Measurements from ENCODE around the gene HDAC9. TPM values are rescaled to one million over a fixed set of nuclear protein-coding genes. Genes with fewer than 3 reads are reported as not detected.

HDAC9 gene
- total RNA-seq, 4 donors from 2014 or later, result 3.4 to 7.2 (median 4.5) TPM

DNA sequence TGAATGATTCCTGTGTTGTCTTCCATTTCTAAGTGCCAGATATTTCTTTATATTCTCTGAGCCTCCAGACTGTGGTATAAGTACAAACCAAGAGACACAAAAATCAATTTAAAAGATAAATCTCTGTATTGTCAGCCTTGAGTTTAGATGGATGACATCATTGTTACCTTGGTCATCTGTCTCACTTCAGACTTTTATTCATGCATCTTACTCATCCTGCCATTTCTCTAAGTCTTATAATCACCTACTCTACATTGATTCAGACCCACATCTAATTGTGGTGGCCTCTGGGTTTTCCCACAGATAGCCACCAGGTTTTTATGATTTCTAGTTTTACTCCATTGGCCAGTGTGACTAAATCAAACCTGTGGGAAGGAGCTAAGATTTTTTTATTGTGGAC lies 26.8 kb upstream of the HDAC9 start:
- no peak overlapping the region for H3K4me3 ChIP-seq
- H3K36me3 ChIP-seq, result no peaks in the 10 kb centered on the region
- no peak overlapping the region for H3K27ac ChIP-seq
- H3K27me3 ChIP-seq, result no peaks in the 10 kb centered on the region
- H3K4me1 ChIP-seq, result no peaks in the 10 kb centered on the region
- no peaks in the 10 kb centered on the region for H3K9me3 ChIP-seq
- no peak for DNase-seq (ENCODE audit: low spot score in 2 of 2)
- TF ChIP-seq, protein P1, sequence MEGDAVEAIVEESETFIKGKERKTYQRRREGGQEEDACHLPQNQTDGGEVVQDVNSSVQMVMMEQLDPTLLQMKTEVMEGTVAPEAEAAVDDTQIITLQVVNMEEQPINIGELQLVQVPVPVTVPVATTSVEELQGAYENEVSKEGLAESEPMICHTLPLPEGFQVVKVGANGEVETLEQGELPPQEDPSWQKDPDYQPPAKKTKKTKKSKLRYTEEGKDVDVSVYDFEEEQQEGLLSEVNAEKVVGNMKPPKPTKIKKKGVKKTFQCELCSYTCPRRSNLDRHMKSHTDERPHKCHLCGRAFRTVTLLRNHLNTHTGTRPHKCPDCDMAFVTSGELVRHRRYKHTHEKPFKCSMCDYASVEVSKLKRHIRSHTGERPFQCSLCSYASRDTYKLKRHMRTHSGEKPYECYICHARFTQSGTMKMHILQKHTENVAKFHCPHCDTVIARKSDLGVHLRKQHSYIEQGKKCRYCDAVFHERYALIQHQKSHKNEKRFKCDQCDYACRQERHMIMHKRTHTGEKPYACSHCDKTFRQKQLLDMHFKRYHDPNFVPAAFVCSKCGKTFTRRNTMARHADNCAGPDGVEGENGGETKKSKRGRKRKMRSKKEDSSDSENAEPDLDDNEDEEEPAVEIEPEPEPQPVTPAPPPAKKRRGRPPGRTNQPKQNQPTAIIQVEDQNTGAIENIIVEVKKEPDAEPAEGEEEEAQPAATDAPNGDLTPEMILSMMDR (IDR thresholded peaks at IDR 0.05), result no peak
- TF ChIP-seq POLR2AphosphoS5 (IDR thresholded peaks at IDR 0.05), result no peak
- TF ChIP-seq EP300 (IDR thresholded peaks at IDR 0.05), result no peak
- no peak for TF ChIP-seq POLR2A (IDR thresholded peaks at IDR 0.05)

DNA sequence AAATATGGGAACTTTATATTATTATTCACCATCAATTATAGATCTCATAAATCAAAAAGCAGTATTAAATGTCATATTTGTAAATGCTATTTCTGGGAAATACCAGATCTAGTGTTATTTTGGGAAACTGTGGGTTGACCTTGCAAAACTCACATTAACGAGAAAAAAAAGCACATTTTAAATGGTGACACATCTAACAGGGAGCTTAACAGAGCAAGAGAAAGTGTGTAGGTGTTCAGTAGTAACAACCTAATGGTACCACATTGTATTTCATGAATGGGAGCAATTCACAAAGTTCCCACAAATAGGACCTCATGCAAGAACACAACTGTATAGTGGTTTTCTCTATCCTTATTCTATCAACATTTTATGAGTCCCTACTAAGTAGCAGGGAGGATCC lies 26.2 kb upstream of the HDAC9 start:
- H3K9me3 ChIP-seq, result no peaks in the 10 kb centered on the region
- H3K4me3 ChIP-seq, result no peak overlapping the region
- no peaks in the 10 kb centered on the region for H3K27me3 ChIP-seq
- 57% methylated on average over 1 of the region's 1 CpG for WGBS
- no peak for DNase-seq (ENCODE audit: low spot score in 2 of 2)
- no peaks in the 10 kb centered on the region for H3K36me3 ChIP-seq
- TF ChIP-seq, protein P1 (IDR thresholded peaks at IDR 0.05), result no peak
- TF ChIP-seq POLR2AphosphoS5 (IDR thresholded peaks at IDR 0.05), result no peak
- no peak for TF ChIP-seq POLR2A (IDR thresholded peaks at IDR 0.05)
- no peak for TF ChIP-seq EP300 (IDR thresholded peaks at IDR 0.05)
- no peaks in the 10 kb centered on the region for H3K4me1 ChIP-seq
- H3K27ac ChIP-seq, result no peak overlapping the region

DNA sequence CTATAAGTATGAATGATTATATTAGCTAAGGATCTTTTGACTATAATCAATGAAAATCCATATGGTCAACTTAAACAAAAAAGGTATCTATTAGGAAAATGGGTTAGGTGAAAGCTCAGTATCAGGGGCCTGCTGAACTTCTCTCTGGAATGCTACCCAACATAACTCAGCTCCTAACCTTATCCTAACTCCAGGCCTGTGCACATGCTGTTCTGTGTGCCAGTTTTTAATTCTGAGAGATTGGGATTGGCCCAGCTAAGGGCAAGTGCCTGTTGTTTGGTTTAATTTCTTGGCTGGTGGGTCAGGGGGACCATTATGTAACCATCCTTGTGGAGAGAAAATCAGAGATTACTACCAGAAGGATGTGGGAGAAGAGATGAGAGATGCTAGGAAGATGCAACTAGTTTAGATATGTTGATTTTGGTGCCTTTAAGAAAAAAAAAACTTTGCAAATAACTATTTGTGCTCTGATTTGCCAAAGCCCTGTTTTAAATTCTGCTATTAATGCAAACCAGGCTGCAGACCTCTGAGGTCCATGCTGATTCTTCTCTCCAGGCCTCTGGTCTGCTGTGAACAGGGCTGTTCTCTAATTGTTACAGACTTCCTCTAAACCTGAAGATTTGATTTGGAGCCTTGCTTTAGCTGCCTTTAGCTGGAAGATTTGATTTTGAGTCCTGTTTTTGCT lies 23.9 kb upstream of the HDAC9 start:
- no peak overlapping the region for H3K27ac ChIP-seq
- H3K36me3 ChIP-seq, result no peaks in the 10 kb centered on the region
- H3K9me3 ChIP-seq, result no peaks in the 10 kb centered on the region
- TF ChIP-seq, protein P1 (IDR thresholded peaks at IDR 0.05), result no peak
- TF ChIP-seq POLR2A (IDR thresholded peaks at IDR 0.05), result no peak
- H3K4me3 ChIP-seq, result no peak overlapping the region
- no peaks in the 10 kb centered on the region for H3K27me3 ChIP-seq
- no peak for DNase-seq (ENCODE audit: low spot score in 2 of 2)
- no peaks in the 10 kb centered on the region for H3K4me1 ChIP-seq

DNA sequence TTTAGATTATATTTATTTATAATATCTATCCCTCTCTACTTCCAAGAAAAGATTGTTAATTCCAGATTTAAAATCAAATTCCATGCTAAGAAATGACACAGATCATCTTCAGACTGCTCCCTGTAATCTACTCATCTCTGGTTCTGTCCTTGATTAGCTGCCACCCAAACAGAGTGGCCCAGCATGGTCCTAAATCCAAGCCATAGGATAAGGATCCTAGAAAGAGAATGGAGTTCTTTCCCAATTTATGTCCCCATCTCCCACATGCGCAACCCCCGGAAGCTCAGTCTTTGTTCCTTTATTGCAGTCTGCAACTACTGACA lies 23.4 kb upstream of the HDAC9 start:
- Histone ChIP-seq H3K4me3 (no peak overlapping the region), H3K9me3 (no peaks in the 10 kb centered on the region), H3K4me1 (no peaks in the 10 kb centered on the region), H3K36me3 (no peaks in the 10 kb centered on the region), H3K27ac (no peak overlapping the region), H3K27me3 (no peaks in the 10 kb centered on the region)
- WGBS, result 93% methylated on average over 2 of the region's 2 CpGs
- no peak for DNase-seq (ENCODE audit: low spot score in 2 of 2)
- TF ChIP-seq POLR2AphosphoS5 (IDR thresholded peaks at IDR 0.05) (no peak), EP300 (IDR thresholded peaks at IDR 0.05) (no peak), POLR2A (IDR thresholded peaks at IDR 0.05) (no peak)
- TF ChIP-seq, protein P1 (IDR thresholded peaks at IDR 0.05), result no peak

DNA sequence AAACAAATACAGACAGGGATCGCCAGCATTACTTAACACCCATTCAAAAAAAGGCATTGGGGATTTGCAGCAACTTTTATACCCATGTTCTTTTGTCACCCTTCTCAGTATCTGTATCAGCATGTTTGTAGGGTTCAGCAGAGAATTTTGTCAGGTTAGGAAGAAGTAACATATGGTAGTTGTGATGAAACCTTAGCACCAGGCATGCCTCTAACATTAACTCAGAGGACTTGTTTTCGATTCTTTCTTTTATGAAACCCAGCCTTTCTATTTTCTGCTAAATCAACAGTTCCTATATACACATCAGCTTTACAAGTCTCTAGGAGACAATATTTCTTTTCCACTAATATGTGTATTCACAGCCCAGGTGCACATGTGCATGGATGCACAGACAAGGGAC lies 22.4 kb upstream of the HDAC9 start:
- no peaks in the 10 kb centered on the region for H3K4me1 ChIP-seq
- DNase-seq (ENCODE audit: low spot score in 2 of 2), result no peak
- no peaks in the 10 kb centered on the region for H3K36me3 ChIP-seq
- TF ChIP-seq EP300 (IDR thresholded peaks at IDR 0.05), result no peak
- TF ChIP-seq POLR2AphosphoS5 (IDR thresholded peaks at IDR 0.05), result no peak
- TF ChIP-seq POLR2A (IDR thresholded peaks at IDR 0.05), result no peak
- TF ChIP-seq, protein P1 (IDR thresholded peaks at IDR 0.05), result no peak
- no peak overlapping the region for H3K27ac ChIP-seq
- H3K9me3 ChIP-seq, result no peaks in the 10 kb centered on the region
- H3K27me3 ChIP-seq, result no peaks in the 10 kb centered on the region
- H3K4me3 ChIP-seq, result no peak overlapping the region
- WGBS, result 99% methylated on average over 2 of the region's 2 CpGs
